ENCODE data around the gene TCERG1L.
"Not testable (repeated sequence)": the region's sequence is repeated elsewhere in the genome, so short reads cannot be mapped to it uniquely, and the experiment has no call there.

TCERG1L gene

DNA sequence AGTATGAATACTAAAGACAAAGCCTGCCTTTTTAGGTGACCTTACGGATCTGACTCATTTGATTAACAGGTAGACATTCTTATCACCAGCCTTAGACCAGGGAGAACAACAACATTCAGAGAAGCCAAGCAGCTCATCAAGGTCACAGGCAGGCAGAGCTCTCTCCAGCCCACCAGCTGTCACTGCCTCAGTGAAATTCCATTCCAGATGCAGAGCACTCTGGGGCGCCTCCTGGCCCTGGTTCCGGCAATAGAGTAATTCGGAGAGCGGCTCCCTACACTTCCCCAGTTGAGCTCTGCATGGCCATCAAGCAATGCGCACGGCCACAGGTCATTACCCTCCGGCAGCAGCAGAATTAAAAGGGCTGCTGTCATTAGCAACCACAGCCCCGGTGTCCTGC, 164.7 kb downstream of the TCERG1L start:
- DNase-seq (ENCODE audit: low spot score) (no peak), FAIRE-seq (no peak)

DNA sequence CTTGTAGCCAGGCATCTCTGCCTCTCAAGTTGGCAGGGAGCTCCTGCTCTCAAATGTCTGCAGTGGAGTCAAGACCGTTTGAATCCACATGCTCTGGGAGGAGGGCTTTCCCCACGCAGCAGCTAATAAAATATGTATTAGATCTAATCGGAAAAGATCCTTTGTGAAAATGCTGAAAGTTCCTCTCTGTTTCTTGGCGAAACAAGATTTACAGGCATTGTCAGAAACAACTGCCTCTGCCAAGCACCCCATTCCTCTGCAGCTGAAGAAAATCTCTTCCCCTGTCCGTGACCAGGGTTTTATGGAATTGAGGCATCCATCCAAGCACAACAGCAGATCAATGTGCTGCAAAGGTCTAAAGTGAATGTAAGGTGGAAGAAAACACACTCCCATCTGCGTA, 165.8 kb downstream of the TCERG1L start:
- no peak for DNase-seq (ENCODE audit: low spot score)

DNA sequence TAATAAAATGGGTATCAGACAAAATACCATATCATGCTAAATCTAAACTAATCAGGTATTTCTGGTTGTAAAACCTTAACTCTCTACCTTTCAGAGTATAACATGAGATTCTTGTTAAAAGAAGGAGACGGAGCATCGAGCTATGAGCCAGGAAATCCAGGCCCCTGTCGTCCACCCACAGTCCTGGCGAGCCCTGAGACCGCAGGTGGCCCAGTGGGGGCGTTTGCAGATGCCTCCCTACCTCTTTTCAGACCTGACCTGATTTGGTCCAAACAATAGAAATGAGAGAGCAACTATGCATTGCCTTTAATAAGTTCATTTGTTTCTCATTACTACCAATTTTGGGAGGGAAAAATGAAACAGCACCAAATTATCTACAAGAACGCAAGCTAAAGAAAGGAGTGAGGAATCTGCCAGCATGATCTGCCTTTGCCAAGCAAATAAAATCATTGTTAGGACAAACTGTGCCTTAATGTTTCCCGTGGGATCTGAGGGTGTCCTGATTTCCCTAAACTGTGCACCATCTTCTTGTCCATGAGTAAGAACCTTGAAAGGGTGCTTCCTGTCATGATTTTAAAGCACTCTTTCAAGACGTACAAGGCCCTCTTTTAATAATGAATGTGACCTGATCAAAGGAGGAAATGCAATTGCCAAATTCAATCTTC, 166.7 kb downstream of the TCERG1L start:
- FAIRE-seq: no peak
- no peak for DNase-seq (ENCODE audit: low spot score)

More for the DNA sequence above, 165.8 kb downstream of the TCERG1L start:
- FAIRE-seq: no peak

DNA sequence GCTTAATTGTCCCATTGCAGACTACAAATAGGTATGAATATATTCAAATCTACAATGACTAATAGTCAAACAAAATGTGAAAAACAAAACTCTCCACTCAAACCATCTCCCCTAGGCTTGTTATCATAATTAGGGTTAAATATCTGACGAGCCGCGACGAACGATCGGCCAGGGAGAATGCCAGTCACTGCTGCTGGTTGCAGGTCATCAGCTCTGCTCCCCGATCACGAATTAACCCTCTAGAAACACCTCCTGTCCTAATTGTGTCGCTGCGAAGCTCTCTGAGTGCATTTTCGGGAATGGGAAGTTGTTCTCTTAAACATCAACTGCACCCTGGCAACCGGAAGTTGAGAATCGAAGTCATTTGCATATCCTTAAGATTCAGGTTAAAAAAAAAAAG, 167.3 kb downstream of the TCERG1L start:
- FAIRE-seq (no peak), DNase-seq (ENCODE audit: low spot score) (no peak)

DNA sequence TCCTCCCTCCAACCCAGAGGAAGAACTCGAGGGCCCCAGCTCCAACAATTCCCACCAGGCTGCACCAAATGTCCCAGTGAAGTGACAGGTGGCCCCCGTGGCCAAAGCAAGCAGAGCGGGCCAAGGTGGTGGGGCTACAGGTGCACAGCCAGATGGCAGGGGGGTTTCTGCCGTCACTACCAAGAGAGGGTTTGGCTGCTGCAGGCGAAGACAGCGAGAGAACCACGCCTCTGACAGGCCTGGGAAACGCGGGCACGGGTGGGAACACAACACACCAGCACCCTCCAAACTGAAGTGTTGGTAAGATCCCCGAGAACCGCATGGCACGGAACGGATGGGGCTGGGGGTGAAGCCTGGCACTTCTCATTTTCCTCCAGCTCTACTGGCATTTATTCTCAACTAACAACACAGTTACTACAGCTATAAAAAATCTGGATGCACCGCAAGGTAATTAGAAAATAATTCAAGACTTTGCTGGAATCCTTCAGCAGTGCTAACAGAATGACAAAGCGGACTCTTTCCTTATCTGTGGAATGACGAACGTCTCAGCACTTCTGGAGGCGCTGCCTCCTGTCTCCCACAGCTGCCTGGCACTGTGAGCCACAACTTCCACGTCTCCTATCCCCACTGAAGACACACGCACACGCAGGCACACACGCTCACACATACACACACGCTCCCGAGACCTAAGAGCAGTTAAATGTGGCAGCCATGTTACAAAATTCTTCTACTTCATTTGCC, 167.9 kb downstream of the TCERG1L start:
- DNase-seq (ENCODE audit: low spot score): no peak
- no peak for FAIRE-seq

DNA sequence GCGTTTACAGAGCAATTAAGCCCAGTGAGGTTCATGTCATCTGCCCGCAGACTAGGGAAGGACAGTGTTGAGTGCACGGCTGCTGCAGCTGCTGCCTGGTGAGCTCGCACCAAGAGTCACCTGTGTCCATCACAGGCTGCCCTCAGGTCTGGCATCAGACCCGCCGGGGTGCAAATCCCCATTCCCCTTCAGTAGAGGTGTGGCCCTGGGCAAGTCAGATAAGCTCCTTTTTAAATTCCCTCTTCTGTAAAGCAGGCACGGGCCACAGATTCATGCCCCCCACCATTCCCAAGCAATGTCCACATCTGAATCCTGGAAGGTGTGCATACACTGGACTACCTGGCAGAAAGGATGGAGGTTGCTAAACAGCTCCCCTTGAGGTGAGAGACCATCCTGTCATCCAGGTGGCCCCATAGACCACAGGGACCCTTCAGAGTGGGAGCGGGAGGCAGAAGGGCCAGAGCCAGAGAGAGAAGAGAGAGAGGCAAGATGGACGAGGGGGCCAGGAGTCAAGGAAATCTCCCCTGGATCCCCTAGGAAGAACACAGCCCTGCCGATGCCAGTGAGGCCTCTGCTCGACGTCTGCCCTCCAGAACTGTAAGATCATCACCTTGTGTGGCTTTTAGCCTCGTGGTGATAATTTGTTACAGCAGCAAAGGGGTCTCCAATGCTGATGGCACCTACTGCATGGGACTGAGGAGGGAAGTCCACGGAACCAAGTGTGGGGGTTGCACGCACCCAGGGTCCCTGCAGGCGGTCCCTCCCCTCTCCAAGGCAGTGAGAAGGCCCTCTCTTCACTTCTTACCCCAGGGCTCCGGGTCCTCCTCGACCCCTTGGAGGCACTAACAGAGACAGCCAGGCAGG, 168.8 kb downstream of the TCERG1L start:
- FAIRE-seq: no peak
- no peak for DNase-seq (ENCODE audit: low spot score)

DNA sequence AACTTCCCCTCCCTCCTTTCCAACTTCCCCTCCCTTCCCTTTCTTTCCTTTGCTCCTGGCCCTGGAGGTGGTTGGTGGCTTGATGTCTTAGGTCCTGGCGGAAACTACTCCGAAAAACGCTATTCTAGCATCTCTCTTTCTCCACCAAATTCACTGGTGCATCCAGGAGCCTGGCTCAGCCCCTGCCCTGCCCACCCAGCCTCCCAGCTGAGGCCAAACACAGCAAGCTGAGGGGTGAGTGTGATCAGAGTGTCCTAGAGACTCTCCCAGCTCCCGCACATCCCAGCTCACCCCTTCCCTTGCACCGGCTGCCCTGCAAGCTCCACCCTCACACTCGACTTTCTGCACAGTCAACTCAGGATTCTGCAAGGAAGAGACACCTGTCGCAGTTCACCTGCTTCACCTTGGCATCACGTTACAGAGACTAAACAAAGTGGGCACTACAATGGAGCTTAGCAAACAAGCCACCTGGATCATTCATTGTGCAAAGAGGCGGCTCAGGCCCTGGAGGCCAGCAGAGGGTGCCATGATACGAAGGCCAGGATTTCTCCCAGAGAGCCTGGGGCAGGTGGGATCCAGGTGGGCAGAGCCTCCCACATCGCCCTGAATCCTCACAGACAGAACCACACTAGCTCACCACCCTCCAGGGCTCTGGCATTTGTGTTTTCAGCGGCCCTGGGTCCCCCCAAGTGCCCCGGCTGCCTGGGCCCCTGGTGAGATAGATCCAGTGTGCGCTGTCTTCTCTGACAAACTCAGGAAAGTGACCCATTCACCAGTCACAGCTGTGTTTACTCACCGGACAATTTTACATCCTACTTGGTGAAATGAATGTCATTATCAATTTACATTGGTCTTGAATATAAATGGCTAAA, 169.6 kb downstream of the TCERG1L start:
- DNase-seq (ENCODE audit: low spot score) (no peak), FAIRE-seq (no peak)

DNA sequence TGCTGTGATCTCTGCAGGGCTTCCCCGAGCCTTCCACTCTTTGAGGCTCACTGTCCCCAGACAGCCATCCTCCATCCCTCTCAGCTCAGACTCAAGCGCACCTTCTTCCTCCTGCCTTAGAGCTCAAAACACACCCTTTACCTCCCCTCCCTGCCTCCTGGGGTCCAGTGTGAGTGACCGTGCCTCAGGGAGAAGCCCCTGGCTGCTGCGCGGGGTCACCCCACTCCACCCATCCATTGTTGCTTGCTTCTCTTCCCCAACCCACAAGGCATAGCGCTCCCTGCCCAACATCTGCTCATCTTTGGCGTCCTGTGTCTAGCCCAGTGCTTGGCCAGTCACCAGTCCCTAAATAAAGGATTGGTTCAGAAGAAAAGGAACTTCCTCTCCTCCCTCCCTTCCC, 170.3 kb downstream of the TCERG1L start:
- FAIRE-seq (no peak), DNase-seq (ENCODE audit: low spot score) (no peak)

DNA sequence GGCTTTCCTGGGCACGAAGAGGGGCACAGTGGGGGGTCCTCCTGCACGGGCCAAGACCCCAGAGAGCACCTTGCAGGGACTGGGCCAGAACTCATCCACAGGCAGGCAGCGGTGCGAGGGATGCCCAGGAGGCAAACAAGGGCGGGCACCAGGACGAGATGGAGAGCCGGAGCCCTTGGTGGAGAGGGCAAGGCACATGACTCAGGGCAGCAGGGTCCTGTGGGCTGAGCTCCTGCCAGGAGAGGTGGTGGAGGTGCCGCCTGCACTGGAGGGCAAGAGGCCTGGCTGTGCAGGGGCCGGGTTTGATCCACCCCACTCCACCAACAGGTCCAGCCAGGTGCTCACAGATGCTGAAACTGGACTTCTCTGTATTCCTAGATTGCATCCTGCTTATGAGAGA, 170.9 kb downstream of the TCERG1L start:
- FAIRE-seq: no peak

DNA sequence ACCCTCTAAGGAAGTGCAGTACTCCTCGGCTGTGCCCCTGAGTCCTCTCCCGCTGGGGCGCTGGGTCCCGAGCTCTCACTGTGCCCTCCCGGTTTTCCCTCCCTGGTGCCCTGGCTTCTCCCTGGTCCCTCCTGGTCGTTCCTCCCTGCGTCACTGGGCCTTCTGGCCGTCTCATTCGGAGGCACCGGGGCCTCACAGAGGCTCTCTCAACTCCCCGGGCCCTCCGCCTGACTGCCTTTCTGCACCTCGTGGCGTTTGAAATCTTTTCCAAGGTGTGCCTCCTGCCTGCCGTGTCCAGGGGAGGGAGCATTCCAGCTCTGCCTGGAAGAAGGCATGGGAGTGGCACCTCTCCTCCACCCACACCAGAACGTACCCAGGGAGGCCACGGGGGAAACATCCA, 174.3 kb downstream of the TCERG1L start:
- FAIRE-seq (no peak), DNase-seq (ENCODE audit: low spot score) (no peak)

More for the DNA sequence above, 170.9 kb downstream of the TCERG1L start:
- DNase-seq (ENCODE audit: low spot score): no peak

DNA sequence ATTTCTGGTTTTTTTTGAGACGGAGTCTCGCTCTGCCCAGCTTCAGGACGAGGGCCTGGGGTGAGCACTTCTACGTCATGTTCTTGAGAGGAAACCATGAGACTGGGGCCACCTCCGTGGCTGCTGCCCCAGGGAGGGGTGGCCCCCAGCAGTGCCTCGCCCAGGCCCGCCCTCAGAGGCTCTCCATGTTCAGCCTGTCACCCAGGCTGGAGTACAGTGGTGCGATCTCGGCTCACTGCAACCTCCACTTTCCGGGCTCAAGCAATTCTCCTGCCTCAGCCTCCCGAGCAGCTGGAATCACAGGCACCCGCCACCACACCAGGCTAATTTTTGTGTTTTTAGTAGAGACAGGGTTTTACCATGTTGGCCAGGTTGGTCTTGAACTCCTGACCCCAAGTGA, 175.2 kb downstream of the TCERG1L start:
- not testable (repeated sequence) for FAIRE-seq; DNase-seq (ENCODE audit: low spot score)

DNA sequence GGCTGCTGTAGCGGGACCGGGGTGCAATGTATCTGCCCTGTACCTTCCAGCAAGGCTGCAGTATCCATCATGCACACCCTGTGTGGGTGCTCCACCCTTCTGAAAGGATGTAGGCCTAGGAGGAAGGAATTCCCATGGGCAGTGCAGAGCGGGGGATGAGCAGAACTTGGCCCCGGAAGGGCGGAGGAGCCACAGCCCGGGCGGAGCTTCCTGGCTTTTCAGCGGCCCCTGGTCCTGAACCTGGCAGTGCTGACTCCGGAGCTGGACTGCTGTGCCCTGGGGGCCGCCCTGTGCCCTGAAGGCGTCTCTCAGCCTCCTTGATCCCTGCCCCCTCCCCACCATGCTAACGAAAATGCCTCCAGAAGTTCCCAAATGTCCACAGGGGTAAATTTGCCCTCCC, 175.8 kb downstream of the TCERG1L start:
- DNase-seq (ENCODE audit: low spot score): no peak
- FAIRE-seq: no peak

DNA sequence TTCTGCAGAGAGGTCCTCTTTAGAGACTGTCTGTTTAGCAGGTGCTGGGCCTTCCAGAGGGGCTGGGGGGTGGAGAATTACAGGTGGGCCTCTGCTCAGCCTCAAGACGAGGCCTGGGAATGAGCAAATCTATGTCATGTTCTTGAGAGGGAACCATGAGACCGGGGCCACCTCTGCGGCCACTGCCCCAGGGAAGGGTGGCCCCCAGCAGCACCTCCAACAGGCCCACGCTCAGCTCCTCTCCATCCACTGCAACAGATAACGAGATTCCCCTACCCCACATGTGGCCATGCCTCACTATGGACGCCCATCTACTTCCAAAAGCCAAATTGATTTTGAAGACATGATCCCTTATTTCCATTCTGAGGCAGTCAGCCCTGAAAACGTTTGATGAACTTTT, 176.9 kb downstream of the TCERG1L start:
- no peak for DNase-seq (ENCODE audit: low spot score)
- FAIRE-seq: no peak

DNA sequence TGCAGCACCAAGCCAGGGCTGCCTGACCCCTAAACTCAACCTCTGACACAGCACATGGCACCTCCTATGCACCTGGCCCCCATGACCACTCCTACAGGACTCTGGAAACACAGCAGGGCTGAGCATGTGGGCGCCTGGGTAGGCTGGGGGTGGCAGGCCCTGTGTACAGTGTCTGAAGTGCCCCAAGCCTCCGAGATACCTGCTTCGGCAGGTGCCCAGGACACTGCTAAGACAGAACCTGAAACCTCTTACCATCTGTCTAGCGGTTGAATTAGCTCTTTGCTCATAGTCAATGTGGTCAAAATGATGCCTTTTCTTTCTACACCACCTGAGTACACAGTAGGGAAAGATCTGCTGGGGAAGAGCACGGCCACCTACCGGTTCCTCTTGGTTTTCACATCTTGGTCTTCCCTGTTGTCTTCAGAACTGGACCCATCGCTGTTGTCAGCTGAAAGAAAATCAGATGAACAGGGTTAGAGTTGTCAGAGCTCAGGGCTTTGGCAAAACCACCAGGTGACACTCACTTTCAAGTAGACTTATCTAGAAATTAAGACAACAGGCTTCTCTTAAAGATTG, 177.4 kb downstream of the TCERG1L start:
- DNase-seq (ENCODE audit: low spot score) (no peak), FAIRE-seq (no peak)

DNA sequence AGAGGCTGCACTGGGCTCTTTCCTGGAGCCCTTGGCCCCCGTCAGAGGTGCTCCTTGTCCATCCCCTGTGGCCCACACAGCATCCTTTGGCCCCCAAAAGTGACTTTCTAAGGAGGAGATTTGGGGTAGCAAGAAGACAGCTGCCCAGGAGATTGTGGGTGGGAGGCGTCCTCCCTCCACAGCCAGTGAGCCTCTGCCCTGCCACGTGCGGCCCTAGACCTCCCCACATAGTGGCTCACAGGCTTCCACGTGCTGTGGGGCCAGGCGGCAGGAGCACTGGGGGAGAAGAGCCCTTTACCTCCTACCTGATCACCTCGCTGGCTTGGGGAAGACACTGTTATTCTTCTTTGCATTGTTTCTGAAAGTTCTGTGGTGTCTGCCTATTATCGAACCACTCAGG, 178.8 kb downstream of the TCERG1L start:
- FAIRE-seq (no peak), DNase-seq (ENCODE audit: low spot score) (no peak)

DNA sequence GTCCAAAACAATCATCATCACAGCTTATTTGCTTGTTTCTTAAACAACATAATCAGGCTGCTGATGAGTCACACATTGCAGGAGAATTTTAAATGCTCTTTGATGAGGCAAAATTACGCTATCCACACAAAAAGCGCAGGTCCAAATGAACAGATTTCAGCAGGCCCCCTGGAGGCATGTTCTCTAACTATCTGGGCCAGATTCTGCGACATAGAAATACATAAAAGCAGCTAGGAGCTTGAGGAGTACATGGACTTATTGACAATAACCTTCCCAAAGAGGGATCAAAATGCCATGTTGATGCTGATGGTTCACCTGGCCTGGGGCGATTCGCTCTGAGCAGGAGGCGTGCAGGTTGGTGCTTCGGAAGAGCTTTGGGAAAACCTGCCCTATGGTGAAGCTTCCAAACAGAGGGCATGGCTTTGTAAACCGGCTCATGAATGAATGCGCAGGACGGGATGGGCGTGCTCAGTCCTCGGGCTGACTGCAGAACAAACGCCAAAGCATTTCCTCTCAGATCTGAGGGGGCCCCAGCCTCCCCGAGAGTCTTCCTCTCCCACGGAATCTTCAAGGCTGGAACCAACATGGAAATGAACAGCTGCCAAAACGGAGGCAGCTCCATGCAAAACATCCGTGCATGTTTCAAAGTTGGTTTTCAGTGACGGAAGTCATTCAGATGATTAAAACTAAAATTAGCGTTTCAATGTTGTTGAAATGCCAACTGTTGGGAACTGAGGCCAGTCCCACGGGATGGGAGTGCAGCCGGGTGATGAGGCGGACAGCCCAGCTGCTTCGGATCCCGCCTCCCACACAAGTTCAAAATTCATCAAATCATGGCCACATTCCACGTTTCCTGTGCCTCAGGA, 179.6 kb downstream of the TCERG1L start:
- no peak for FAIRE-seq
- no peak for DNase-seq (ENCODE audit: low spot score)

DNA sequence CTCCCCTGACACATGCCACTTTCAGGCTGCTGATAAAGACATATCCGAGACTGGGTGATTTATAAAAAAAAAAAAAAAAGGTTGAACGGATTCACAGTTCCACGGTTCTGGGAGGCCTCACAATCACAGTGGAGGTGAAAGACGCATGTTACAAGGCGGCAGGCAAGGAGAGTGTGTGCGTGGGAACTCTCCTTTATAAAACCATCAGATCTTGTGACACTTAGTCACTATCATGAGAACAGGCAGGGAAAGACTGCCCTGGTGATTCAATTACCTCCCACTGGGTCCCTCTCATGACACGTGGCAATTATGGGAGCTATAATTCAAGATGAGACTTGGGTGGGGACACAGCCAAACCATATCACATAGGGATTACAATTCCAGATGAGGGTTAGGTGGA, 181.5 kb downstream of the TCERG1L start:
- DNase-seq (ENCODE audit: low spot score): no peak
- no peak for FAIRE-seq

DNA sequence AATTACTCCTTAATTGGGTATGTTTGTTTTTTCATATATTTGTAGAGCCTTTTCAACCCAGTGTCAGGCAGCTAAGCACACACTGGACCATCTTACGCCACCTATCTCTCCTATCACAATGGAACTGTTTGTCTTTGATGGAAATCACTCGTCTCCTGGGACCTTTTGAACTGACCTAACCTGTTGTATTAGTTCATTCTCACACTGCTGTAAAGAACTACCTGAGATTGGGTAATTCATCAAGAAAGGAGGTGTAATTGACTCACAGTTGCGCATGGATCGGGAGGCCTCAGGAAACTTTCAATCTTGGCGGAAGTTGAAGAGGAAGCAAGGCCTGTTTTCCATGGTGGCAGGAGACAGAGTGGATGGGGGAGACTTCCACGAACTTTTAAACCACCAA, 182.0 kb downstream of the TCERG1L start:
- DNase-seq (ENCODE audit: low spot score): no peak

DNA sequence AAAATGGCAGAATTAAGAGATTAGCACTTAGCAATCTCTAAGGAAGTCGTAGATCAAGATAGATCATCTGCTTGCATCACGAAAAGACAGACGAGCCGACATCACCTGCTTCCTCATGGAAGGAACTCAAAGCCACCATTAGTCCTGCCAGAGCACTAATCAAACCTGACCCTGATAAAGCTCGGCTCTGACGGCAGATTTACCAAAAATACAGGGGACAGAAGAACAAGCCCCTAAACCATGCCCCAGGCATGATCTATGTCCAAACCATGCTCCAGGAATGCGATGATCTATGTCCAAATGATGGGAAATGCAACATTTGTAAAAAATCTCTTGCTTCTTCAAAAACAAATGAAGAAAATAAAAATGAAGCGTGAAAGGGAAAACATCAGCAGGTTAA, 182.8 kb downstream of the TCERG1L start:
- no peak for DNase-seq (ENCODE audit: low spot score)
- FAIRE-seq: no peak

More for the DNA sequence above, 182.0 kb downstream of the TCERG1L start:
- no peak for FAIRE-seq

DNA sequence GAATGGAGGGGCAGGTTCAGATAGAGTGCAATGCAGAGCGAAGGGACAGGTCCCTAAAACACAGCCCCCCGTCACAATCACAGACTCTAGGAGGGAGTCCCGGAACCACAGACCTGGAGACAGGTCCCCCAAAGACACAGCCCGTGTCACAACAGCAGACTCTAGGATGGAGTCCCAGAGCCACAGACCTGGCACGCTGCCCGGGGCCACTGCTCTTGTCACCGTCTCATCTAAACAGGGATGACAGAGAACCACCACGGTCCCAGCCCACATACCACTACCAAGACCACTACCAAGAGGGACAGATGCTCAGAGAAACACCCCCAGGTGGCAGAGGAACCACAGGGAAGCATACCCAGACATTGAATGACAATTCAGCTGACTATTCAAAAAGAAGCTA, 183.9 kb downstream of the TCERG1L start:
- DNase-seq (ENCODE audit: low spot score) (no peak), FAIRE-seq (no peak)
